HL-60 (cell line): ENCODE results near the gene FGF1.

ENCODE experiments used
- CTCF ChIP-seq: IDR thresholded peaks from one replicate; pipeline ENCODE4 v1.5.1; 2011; ENCODE audit warnings: low read length, control low read depth, inconsistent platforms; ENCODE audit not compliant: insufficient read depth
- GABPA ChIP-seq: IDR thresholded peaks from 2 replicates; pipeline ENCODE4 v1.6.1; 2012; ENCODE audit warnings: low read depth
- POLR2AphosphoS5 ChIP-seq: IDR thresholded peaks from 2 replicates; pipeline ENCODE4 v1.6.1; 2012; ENCODE audit warnings: low read depth
- TF ChIP-seq, protein P1 (sequence below): IDR thresholded peaks from 2 replicates; pipeline ENCODE4 v1.6.1; 2012; ENCODE audit warnings: low read depth; ENCODE audit not compliant: insufficient replicate concordance

DNA sequence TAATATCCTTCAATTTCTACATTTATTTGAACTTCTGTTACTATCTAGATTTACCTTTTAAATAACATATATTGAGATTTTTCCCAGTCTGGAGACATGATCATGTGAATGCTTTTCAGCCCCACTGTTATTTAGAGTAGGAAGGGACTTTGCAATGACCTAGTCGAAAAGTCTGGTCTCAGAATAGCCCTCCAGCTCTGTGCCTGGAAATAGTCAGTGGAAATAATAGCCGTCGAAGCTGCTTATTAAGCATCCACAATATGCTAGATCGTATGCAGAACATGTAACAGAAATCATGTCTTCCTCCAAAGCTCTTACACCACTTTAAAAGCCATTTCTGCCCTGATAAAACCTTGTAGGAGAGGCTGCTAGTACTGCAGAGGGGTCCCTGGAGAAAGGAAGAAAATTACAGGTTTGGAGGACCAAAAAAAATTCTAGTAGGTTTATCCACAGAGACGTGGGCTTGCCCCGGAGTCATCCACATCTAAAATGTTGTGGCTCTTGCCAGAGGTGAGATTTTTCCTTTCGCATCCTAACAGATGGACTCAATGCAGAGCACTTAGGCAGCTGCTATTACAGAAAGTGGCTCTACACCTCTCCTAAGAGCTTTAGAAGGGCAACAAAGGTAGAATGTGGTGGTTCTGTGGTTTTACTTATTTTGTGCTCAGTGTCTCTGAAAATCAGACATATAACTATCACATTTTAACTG, 2.5 kb upstream of the FGF1 start:
- TF ChIP-seq POLR2AphosphoS5 = no peak
- TF ChIP-seq CTCF = no peak
- TF ChIP-seq, protein P1, sequence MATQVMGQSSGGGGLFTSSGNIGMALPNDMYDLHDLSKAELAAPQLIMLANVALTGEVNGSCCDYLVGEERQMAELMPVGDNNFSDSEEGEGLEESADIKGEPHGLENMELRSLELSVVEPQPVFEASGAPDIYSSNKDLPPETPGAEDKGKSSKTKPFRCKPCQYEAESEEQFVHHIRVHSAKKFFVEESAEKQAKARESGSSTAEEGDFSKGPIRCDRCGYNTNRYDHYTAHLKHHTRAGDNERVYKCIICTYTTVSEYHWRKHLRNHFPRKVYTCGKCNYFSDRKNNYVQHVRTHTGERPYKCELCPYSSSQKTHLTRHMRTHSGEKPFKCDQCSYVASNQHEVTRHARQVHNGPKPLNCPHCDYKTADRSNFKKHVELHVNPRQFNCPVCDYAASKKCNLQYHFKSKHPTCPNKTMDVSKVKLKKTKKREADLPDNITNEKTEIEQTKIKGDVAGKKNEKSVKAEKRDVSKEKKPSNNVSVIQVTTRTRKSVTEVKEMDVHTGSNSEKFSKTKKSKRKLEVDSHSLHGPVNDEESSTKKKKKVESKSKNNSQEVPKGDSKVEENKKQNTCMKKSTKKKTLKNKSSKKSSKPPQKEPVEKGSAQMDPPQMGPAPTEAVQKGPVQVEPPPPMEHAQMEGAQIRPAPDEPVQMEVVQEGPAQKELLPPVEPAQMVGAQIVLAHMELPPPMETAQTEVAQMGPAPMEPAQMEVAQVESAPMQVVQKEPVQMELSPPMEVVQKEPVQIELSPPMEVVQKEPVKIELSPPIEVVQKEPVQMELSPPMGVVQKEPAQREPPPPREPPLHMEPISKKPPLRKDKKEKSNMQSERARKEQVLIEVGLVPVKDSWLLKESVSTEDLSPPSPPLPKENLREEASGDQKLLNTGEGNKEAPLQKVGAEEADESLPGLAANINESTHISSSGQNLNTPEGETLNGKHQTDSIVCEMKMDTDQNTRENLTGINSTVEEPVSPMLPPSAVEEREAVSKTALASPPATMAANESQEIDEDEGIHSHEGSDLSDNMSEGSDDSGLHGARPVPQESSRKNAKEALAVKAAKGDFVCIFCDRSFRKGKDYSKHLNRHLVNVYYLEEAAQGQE = no peak
- TF ChIP-seq GABPA = no peak
